GM21723 (cell line): ENCODE results near the gene SCUBE2.

Experiments used
- ATAC-seq: cut with Tn5 transposase; IDR thresholded peaks from one replicate; pipeline ENCODE4 v1.9.1; 2021; ENCODE audit warnings: mild to moderate bottlenecking, moderate library complexity; ENCODE audit not compliant: unreplicated experiment

Gene SCUBE2

DNA sequence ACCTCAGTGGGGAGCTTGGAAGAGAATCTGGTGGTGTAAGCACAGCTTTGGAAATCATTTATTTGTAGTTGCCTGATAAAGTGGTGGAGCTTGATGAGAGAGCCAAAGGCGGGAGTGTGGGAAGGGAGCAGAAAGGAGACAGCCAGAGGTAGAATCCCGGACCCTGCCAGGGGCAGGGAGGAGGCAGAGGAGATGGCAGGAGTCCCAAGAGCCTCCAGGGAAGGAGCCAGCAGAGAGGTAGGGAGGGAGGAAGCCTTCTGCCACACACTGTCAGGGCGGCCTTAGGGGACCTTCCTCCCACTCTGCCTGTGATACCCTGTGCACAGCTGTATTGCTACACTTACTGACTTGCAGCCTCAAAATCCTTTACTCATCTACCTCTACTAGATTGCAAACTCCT lies 15.4 kb downstream of the SCUBE2 start:
- no peak for ATAC-seq

DNA sequence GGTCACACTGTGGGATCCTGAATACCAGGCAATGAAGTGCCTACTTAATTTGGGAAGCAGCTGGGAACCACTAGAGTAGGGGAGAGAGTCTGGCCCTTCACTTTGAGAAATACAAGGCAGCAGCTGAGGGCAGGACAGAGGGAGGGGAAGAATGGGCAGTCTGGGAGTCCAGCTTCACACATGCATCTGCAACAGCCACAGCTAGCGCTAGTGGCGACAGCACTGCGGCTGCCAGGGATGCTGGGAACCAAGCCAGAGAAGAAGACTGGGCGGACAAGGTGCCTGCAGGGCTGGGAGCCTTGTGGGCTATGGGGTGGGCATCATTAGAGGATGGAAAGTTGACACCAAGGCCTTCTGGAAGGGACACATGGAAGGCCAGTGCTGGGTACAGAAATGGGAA lies 15.8 kb downstream of the SCUBE2 start:
- no peak for ATAC-seq

GRCh38 chr11:9074338-9075029 lies 16.9 kb downstream of the SCUBE2 start:
- no peak for ATAC-seq

- no peak for ATAC-seq
Observed at GRCh38 chr11:9073466-9074225, 17.8 kb downstream of the SCUBE2 start.

DNA sequence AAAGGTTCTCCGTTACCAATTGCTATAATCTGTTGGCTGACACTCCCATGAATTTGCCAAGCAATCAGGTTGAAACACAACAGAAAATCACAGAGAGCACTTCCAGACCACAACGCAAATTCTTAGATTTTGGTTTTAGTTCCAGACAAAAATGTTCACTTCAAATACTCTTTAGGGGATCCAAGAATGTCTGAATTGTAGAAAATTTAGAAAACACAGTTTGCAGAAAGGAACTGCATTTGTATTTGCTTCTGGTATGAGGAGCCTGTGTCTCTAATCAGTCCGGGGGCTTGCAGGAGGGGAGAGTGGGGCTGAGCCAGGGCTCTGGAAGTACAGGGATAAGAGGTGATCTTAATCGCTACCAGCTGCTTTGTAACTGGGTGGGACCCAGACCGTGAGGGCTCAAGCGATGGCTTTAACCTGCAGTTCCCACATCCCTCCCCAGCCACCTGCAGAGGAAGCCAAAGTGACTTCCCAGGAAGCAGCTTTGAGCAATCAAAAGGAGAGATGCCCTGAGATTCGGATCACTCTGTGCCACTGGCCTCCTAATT lies 18.7 kb downstream of the SCUBE2 start:
- no peak for ATAC-seq

- ATAC-seq, result no peak
Observed at GRCh38 chr11:9071692-9072091, 19.7 kb downstream of the SCUBE2 start.

DNA sequence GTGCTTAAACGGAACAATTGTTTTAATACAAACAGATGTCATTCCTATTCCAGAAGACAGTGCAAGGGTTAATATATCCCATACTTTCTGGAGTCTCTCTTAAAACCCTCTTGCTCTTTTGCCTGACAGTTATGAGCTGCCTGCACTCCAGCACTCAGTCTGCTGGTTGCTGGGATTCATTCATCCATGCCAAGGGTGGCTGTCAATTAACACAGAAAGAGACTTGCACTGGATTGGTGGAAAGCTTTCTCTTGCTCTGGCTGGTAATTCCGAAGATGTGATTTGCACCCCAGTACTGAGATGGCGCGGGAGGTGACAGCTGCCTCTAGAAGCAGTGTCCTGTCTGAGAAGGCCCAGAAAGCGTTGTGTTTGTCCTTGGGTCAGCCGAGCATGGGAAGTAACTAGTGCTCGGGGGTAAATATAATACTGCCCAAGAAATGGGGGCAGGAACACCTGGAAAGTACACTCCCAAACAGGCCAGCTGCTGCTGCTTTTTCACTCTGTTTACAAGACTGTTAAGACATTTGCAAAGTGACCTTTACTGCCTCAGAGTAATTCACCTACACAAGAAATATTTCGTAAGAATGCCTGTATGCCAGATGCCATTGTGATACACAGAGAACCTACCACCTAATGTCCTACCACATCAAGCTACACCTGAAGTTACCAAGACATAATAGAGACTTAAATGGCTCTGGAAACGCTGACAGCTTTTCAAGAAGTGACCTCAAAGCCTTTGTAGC lies 20.5 kb downstream of the SCUBE2 start:
- no peak for ATAC-seq

GRCh38 chr11:9069862-9070470 lies 21.4 kb downstream of the SCUBE2 start:
- no peak for ATAC-seq

- ATAC-seq, result no peak
Observed at GRCh38 chr11:9069256-9069655, 22.1 kb downstream of the SCUBE2 start.

GRCh38 chr11:9066433-9066925 lies 24.9 kb downstream of the SCUBE2 start:
- no peak for ATAC-seq

- no peak for ATAC-seq
Observed at GRCh38 chr11:9065607-9066432, 25.6 kb downstream of the SCUBE2 start.

DNA sequence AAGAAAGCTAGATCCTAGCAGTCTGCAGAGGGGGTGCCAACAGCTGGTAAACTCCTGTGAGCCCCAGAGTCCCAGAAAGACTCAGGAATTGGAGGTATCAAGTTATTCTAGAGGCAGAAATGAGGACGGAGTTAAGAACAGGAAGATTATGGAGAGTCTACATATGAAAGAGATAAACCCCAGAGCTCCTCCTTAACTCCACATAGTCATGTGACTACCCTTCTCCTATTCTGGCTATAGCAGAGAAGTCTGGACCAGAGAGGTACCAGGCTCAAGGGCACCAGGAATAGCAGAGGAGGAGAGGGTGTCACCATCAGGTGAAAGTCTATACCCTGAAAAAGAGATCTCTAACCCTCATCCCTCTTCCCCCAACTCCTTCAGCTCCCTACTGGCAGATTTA lies 29.6 kb downstream of the SCUBE2 start:
- ATAC-seq, result no peak

- ATAC-seq, result peak; percentile 98
Observed at GRCh38 chr11:9060700-9061111, 30.7 kb downstream of the SCUBE2 start.

DNA sequence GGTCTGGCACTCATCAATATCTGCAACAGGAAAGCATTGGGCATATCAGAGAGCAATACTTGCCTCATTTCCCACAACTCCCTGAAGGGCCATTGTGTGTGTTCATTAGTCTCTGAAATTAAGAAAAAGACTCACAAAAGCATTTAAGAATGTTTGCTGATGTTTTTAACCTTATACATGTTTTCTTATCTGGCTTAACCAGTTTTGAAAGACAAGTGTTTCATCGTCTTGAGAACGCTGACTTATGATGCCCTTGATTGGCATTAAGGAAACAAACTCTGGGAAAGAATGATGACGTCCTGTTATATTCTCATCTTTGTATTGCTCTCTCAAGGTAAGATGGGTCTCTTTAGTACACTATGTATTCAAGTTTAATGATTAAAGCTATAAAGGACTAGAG lies 32.0 kb downstream of the SCUBE2 start:
- ATAC-seq, result no peak

DNA sequence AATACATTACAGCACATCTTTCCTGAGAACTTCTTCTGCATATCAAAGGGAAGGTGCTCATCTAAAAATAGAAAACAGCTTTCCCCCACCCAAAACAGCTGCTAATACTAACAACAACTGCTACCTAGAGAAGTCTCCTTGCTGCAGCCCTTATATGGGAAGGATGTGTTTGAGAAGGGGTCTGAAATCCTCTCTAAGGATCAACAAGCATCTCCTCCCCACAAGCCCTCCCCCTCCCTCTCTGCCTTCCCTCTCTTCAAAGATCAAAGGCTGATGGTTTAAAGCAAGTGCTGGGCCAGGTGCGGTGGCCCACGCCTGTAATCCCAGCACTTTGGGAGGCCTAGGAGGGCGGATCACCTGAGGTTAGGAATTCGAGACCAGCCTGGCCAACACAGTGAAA lies 33.5 kb downstream of the SCUBE2 start:
- ATAC-seq, result no peak

- ATAC-seq, result no peak
Observed at GRCh38 chr11:9057007-9057406, 34.4 kb downstream of the SCUBE2 start.

GRCh38 chr11:9056467-9056866 lies 34.9 kb downstream of the SCUBE2 start:
- ATAC-seq, result no peak

DNA sequence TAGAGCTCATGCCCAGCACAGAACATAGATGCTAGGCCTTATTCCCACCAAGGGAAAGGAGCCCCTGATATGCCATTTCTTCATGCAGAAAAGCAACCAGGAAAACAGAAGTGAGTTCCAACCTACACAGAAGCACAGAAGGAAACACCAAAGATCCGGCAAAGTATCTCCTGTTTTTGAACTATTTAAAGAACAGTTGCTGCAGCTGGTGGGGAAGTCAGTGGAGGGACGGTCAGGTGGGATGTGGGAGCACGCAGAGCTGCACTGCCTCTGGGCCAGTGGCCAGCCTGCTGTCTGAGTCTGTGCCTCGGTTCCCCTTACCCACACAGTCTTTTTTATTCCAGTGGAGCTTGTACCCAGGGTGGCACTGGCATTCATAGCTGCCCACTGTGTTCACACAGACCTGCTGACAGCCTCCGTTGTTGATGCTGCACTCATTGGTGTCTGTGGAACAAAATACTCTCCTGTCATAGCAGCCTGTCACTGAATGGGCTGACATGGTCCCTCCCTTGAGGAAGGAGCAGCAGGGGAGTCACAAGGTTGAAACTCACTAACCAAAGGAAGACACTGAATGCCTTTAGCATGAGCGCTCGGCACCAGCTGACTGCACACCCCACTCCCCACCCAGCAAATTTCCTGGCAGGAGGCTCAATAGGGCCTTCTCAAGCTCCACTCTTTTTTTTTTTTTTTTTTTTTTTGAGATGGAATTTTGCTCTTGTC lies 37.9 kb downstream of the SCUBE2 start:
- ATAC-seq, result no peak

DNA sequence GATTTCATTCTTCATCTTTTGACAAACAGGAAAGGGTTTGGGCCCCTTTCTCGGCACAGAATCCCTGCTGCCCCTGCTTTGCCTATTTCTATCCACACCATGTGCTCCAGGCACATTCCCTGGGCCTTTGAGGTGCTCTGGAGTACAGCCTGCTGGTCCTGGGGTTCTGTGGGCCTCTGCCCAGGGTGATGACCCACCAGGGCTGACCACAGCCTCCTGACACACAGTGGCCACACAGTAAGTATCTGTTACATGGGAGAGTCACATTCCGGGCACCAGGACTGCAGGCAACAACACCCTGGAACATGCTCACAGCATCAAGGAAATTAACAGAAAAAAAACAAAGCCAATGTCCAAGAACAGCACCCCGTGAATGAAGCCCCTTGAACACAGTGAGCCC lies 39.1 kb downstream of the SCUBE2 start:
- ATAC-seq, result no peak
